Thoracic aorta (tissue), 2 donors: Measurements from ENCODE around the gene SLC25A45. TPM values are rescaled to one million over a fixed set of nuclear protein-coding genes. Genes with fewer than 3 reads are reported as not detected.

Source experiments
- ATAC-seq: fragments of 150-250 bp; one replicate; pipeline ENCODE4 v1.8.0; 2017; ENCODE audit warnings: low read depth; ENCODE audit not compliant: insufficient number of reproducible peaks, low FRiP score
- DNase-seq: peaks from one replicate; pipeline ENCODE4 v3.0.0-alpha.2; 2020; ENCODE audit warnings: low spot score
- H3K27ac ChIP-seq, 2 donors: fragments of 200-600 bp; sonication (generic); 1 replicate in 1 of 2; 2 replicates in 1 of 2; pipeline ENCODE4 v1.5.1; 2016; ENCODE audit warnings: mild to moderate bottlenecking in 2 of 2, moderate library complexity in 2 of 2
- H3K27me3 ChIP-seq: fragments of 200-600 bp; sonication (generic); replicated peaks from 2 replicates; pipeline ENCODE4 v1.6.0; 2016; ENCODE audit warnings: mild to moderate bottlenecking; ENCODE audit not compliant: insufficient read depth
- H3K36me3 ChIP-seq: fragments of 200-600 bp; sonication (generic); one replicate; pipeline ENCODE4 v1.5.1; 2016
- H3K4me1 ChIP-seq, 2 donors: fragments of 200-600 bp; sonication (generic); 1 replicate in 1 of 2; 2 replicates in 1 of 2; pipeline versions ENCODE4 v1.5.1 to v1.6.0; 2016; ENCODE audit warnings: low read depth in 2 of 2, mild to moderate bottlenecking in 1 of 2; ENCODE audit not compliant: control insufficient read depth in 1 of 2
- H3K4me3 ChIP-seq: fragments of 200-600 bp; sonication (generic); 2 replicates; pipeline ENCODE4 v1.5.1; 2016; ENCODE audit warnings: mild to moderate bottlenecking
- H3K9me3 ChIP-seq: fragments of 200-600 bp; sonication (generic); 2 replicates; pipeline ENCODE4 v1.5.1; 2016
- CTCF ChIP-seq: fragments of 200-600 bp; sonication (generic); IDR thresholded peaks from one replicate; pipeline ENCODE4 v1.5.1; 2019; ENCODE audit warnings: antibody characterized with exemption
- total RNA-seq, 2 donors: library from RNA; depleted of rRNA; stranded (reverse); fragments of >200 nt; gene quantifications; one replicate each; pipeline versions ENCODE4 v1.1.0 to v1.2.3, GENCODE V29; 2016

Gene SLC25A45
- total RNA-seq, 2 donors from 2014 or later = 19.0 to 26.7 TPM

- Histone ChIP-seq H3K4me1 (peaks cover 9 to 37% of the 10 kb centered on the region in 2 donors), H3K36me3 (no peaks in the 10 kb centered on the region), H3K4me3 (no peak overlapping the region), H3K9me3 (no peaks in the 10 kb centered on the region), H3K27me3 (no peaks in the 10 kb centered on the region), H3K27ac (no peak overlapping the region)
- TF ChIP-seq CTCF = no peak
- ATAC-seq (no peak), DNase-seq (no peak)
Observed at GRCh38 chr11:65379698-65380459, 2.6 kb downstream of the SLC25A45 start.

DNA sequence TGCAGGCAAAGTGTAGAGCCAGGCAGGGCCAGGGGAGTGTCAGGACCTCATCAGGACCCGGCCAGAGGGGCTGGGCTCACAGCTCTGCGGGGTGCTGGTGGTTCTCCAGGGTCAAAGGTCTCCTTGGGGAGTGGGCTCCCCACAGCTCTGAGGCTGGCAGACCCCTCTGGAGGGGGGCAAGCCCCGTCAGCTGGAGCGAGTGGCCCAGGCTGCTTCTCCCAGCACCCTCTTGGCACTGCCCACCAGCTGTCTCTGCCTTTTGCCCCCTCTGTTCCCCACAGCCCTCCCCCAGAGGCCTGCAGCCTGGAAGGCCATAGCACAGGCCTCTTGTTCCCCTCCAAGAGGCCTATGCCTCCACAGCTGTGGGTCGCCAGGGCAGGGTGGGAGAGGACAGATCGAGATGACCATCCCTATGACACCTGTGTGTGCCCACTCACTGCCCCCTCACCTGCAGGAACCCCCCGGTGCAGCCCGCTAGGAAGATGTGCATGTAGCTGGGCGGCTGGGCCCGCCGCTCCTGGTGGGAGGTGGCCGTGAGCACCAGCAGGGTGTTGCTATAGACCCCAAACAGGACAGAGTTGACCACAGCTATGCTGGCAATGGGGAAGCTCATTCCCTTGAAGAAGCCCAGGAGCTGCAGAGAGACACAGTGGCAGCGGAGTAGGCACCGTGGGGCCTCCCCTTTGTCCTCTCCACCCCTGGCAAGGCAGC lies 3.4 kb downstream of the SLC25A45 start:
- no peak overlapping the region for H3K27ac ChIP-seq
- DNase-seq (no peak), ATAC-seq (no peak)
- no peak overlapping the region for H3K4me3 ChIP-seq
- no peaks in the 10 kb centered on the region for H3K27me3 ChIP-seq
- TF ChIP-seq CTCF = no peak
- no peaks in the 10 kb centered on the region for H3K9me3 ChIP-seq
- H3K4me1 ChIP-seq = peaks cover 9 to 34% of the 10 kb centered on the region in 2 donors
- no peaks in the 10 kb centered on the region for H3K36me3 ChIP-seq

DNA sequence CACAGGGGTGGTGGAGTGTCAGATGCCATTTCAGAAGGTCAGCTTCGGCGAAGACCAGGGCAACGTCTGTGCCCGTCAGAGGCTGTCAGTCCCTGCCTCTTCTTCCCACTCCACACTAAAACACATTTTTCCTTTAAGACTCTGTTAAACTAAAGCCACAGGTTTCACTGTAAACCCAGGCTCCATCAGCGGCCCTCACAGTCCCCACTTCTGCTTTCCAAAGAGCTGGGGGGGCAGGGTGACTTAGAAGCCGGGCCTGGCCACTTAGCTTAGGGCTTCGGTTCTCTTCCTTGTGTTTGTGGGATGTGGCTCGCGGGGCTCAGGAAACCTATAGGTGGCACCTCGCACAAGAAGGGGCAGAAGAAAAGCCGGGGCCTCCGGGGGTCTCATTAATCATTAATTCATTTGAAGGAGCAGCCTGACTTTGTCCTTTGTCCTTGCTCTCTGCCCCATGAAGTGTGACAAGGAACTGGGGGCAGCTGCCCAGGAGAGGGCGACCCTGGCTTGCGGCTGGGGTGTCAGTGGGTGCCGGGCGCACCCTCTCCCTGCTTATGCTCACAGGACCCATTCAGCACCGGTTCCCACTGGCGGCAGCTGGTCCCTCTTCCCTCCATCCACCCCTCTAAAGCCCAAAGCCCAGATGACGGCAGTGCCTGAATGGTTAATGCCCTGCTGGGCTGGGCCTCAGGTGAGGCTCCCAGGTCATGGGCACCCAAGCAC lies 4.1 kb downstream of the SLC25A45 start:
- DNase-seq (no peak), ATAC-seq (no peak)
- Histone ChIP-seq H3K4me1 (peaks cover 9 to 27% of the 10 kb centered on the region in 2 donors), H3K27ac (no peak overlapping the region), H3K4me3 (no peak overlapping the region), H3K9me3 (no peaks in the 10 kb centered on the region), H3K36me3 (no peaks in the 10 kb centered on the region), H3K27me3 (no peaks in the 10 kb centered on the region)
- TF ChIP-seq CTCF = no peak

- no peaks in the 10 kb centered on the region for H3K36me3 ChIP-seq
- no peaks in the 10 kb centered on the region for H3K9me3 ChIP-seq
- ATAC-seq (no peak), DNase-seq (no peak)
- no peak overlapping the region for H3K27ac ChIP-seq
- no peak for TF ChIP-seq CTCF
- H3K4me3 ChIP-seq = no peak overlapping the region
- no peaks in the 10 kb centered on the region for H3K27me3 ChIP-seq
- peaks cover 4 to 21% of the 10 kb centered on the region in 2 donors for H3K4me1 ChIP-seq
Observed at GRCh38 chr11:65377777-65378176, 4.7 kb downstream of the SLC25A45 start.

GRCh38 chr11:65377036-65377435 lies 5.4 kb downstream of the SLC25A45 start:
- H3K27me3 ChIP-seq = no peaks in the 10 kb centered on the region
- H3K4me1 ChIP-seq = peaks cover 4 to 17% of the 10 kb centered on the region in 2 donors
- no peak for ATAC-seq
- TF ChIP-seq CTCF = no peak
- H3K9me3 ChIP-seq = no peaks in the 10 kb centered on the region
- H3K4me3 ChIP-seq = no peak overlapping the region
- no peaks in the 10 kb centered on the region for H3K36me3 ChIP-seq
- no peak overlapping the region for H3K27ac ChIP-seq
- DNase-seq = no peak
